ENCODE measurements around the gene GNG2.

Gene GNG2

DNA sequence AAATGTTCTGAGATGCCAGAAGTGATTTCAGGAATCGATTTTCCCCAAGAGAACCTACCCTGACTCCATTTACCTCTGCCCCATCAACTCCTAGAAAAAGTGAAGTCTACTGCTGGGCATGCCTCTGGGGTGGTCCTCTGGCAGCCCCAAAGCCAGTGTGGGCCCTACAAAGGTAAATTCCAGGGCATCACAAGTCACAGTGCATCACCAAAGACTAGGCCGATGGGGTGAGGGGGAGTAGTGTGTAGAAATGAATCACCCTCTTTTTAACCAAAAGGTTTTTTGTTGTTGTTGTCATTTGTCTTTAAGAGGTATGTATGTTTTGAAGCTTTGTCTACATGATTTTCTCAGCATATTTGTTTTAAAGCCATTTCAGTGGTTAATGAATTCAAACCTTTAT is 82.6 kb downstream of the GNG2 start:
- DNase-seq (ENCODE audit: low read depth) = no peak

DNA sequence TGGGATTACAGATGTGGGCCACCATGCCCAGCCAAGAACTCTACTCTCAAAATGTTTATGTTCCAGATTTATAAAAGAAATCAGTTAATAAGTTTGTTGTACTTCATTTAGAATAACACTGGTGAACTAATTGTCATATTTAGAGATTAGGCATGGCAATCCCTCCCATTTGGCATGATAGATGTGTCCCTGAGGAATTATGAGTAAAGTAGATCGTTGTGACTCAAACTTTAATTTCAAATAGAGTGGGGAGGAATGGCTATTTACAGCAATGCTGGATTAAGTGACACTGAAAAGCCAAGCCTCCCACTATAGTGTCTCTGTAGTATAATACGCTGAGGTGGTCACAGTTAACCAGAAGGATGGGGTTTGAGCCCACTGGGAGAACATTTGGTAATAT is 89.6 kb downstream of the GNG2 start:
- DNase-seq (ENCODE audit: low read depth) = no peak

DNA sequence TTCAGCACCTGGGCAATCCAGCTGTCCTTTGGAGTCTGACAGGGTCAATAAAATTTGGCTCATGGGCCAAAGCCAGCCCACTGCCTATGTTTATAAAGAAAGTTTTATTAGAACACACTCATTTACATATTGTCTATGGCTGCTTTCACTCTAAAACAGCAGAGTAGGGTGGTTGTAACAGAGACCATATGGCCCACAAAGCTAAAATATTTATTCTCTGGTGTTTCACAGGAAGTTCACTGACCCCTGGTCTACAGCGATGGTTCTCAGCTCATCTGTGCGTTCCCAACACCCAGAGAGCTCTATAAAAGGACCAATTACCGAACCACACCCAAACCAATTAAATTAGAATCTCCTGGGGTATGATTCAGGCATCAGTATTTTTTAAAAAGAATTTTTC is 91.2 kb downstream of the GNG2 start:
- no peak for DNase-seq (ENCODE audit: low read depth)

DNA sequence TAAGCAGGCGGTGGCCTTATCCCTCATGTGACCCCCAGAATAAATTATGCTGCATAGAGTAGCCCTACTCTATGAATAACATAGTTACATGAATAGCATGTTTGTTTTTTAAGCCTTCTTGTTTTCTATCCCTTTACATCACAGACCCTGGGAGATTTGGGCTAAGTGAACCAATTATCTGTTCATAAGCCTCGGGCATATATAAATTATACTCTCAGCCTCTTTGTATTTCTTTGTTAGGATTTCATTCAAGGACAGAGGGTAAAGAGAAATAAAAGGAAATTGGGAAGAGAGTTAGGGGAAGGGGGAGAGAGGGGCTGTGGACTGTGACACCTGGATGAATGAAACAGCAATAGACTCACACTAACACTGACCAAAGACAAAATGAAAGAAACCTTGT is 93.6 kb downstream of the GNG2 start:
- no peak for DNase-seq (ENCODE audit: low read depth)

- DNase-seq (ENCODE audit: low read depth) = no peak
Observed at GRCh38 chr14:51954657-51955056, 94.2 kb downstream of the GNG2 start.

GRCh38 chr14:51957950-51958349 is 97.5 kb downstream of the GNG2 start:
- DNase-seq (ENCODE audit: low read depth) = no peak

- DNase-seq (ENCODE audit: low read depth) = no peak
Observed at GRCh38 chr14:51959928-51960327, 99.5 kb downstream of the GNG2 start.

- no peak for DNase-seq (ENCODE audit: low read depth)
Observed at GRCh38 chr14:51960866-51961265, 100.5 kb downstream of the GNG2 start.

DNA sequence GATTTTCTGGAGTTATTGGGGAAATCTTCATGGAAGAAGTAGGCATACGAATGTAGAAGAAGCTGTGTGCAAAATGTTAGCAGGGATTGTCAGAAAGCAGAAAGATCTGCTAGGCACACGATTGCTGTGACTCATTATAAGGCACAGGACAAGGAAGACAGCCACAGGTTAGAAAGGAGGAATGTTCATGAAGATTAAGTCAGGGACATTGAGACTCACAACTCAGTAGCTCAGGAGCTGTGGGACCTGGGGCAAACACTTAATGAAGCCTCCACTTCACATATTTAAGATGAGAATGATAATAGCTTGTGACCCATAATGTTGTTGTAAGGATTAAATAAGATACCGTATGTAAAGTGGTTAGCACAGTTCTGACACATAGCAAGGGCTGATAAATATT is 102.3 kb downstream of the GNG2 start:
- no peak for DNase-seq (ENCODE audit: low read depth)

DNA sequence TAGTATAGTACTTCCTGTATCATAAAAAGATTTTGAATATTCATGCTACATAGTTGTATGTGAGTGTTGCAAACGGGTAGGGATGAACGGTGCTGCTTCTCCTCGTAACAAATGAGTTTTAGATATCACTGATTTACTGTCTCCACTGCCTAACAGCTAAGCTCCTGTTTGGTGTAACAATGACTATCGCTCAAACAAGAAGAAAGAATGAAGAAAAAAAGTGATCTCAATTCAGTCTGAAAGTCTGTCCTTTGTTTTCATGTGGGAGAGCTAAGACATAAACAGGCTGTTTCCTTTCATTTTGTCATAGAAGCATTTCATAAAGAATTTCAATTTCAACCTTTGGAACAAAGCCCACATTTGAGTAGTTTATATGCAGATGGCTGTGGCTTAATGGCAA is 102.9 kb downstream of the GNG2 start:
- no peak for DNase-seq (ENCODE audit: low read depth)

GRCh38 chr14:51967521-51967920 is 107.1 kb downstream of the GNG2 start:
- no peak for DNase-seq (ENCODE audit: low read depth)

DNA sequence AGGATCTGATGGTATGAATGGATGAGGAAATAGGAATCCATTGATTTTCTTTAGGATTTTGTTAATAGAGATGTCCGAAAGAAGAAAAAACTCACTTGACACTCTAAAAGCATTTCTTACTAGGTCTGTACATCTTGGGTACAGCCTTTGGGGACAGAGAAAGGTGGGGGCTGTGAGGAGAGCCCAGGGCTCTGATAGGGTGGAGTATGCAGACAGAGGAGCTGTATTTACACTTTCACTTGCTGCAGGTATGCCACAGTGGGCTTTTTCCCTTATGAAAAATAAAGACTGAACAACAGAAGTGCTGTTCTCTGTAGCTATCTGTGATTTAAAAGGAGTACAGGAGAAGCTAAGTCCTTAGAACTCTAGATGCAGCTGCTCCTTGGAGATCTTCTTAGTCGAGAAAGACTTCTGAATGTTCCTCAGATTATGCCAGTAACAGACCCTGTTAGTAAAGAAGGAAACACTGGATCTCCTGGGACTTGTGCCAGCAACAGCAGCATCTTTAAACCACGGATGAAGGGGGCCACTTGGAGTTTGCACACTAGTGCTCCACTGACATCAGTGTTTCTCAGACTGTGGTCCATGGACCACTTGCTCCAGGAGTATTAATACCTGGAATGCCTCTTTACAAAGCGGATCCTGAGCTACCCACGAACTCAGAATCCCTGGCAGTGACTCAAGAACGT is 109.6 kb downstream of the GNG2 start:
- DNase-seq (ENCODE audit: low read depth) = no peak

DNA sequence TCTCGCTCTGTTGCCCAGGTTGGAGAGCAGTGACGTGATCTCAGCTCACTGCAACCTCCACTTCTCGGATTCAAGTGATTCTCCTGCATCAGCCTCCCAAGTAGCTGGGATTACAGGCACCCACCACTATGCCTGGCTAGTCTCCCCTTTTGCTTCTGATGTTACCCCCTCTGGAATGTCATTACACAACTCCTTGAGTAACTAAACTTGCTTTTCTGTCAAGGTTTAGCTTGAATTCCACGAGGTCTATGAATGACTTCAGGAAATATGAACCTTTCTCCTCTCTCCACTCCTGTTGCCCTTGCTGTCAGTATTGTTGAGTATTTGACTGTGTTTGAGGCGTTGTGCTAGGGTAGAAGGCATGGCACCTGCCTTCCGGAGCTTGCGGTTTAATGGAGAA is 112.2 kb downstream of the GNG2 start:
- DNase-seq (ENCODE audit: low read depth) = no peak

DNA sequence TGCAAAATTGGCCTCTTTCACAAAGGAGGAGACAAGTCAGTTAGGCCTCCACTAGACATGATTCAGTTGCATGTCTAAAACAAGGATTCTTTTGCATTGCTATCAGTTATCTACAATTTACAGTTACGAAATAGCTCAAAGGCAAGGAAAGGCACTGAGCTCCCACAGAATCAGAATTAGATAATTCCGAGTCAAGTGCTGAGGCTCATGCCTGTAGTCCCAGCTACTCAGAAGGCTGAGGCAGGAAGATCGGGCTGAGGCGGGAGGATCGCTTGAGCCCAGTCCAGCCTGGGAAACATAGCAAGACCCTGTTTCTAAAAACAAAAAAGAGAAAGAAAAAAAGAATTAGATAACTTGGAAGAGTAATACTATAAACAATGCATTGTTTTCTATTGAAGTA is 116.7 kb downstream of the GNG2 start:
- DNase-seq (ENCODE audit: low read depth) = no peak

GRCh38 chr14:51978681-51979085 is 118.3 kb downstream of the GNG2 start:
- no peak for DNase-seq (ENCODE audit: low read depth)

DNA sequence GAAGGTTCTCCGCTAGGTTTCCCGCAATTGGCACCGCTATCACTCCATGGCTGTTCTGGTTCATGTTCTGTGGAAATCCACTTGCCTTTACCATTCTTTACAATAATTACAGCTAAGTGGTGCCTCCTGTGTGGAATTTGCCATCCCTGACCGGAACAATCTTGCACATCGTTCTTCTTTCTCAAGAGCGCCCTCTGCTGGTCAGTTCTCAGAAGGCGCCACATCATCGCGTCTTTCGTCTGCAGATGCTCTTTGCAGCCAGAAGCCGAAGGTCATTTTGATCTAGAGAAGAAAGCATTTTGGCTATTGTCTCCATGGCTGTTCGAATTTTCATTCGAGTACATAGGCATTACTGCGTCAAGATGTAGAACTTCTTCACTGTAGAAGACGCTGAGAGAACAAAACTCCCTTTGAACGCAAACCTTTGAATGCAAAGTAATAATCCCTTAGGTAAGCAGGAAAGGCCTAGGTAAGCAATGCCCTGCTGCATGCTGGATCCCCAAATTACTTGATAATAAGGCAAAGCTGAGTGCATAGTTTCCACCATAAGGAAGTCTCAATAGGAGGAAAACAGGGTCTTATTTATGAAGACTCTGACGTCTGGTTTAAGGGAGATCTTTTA is 118.8 kb downstream of the GNG2 start:
- peak; percentile 79 for DNase-seq (ENCODE audit: low read depth)

DNA sequence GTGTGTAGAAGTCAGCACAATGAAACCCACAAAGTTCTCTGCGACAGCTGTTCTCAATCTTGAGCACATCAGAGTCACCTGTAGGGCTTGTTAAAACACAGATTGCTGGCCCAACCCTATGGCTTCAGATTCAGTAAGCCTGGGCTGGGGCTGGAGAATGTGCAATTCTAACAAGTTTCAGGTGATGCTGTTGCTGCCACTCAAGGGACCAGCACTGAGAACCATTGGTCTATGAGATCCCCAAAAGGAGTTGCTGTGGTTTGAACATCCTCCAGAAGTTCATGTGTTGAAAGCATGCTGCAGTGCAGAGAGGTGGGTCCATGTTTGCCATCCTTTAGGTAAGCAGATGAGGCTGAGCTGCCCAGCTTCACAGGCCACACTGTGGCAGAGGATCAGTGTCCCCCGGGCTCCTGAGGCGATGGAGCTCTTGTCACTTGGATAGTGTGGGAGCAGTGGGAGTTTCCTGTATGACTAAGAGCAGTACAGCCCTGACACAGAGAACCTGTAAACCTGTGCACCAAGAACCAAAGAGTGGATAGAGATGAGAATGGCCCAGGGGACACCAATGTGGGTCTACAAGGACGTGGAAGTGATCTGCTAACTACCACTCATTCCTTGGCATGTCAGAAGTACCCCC is 120.9 kb downstream of the GNG2 start:
- DNase-seq (ENCODE audit: low read depth) = no peak

DNA sequence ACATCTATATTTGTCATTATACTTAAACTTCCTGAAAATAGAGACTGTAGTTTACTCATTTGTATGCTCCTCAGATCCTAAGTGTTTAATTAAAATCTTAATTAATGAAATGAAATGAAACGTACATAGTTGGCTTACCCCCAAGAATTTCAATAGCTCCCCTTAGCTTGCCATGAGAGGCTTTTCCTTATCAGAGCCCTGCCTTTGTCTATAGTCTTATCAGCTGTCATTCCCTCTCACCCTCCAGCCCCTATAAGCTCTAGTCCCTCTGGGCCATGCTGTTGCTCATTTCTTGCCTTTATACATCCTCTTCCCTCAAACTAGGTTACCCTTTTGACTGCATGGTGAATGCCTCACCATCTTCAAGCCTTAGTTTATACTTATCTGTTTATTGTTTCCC is 127.8 kb downstream of the GNG2 start:
- DNase-seq (ENCODE audit: low read depth) = no peak

DNA sequence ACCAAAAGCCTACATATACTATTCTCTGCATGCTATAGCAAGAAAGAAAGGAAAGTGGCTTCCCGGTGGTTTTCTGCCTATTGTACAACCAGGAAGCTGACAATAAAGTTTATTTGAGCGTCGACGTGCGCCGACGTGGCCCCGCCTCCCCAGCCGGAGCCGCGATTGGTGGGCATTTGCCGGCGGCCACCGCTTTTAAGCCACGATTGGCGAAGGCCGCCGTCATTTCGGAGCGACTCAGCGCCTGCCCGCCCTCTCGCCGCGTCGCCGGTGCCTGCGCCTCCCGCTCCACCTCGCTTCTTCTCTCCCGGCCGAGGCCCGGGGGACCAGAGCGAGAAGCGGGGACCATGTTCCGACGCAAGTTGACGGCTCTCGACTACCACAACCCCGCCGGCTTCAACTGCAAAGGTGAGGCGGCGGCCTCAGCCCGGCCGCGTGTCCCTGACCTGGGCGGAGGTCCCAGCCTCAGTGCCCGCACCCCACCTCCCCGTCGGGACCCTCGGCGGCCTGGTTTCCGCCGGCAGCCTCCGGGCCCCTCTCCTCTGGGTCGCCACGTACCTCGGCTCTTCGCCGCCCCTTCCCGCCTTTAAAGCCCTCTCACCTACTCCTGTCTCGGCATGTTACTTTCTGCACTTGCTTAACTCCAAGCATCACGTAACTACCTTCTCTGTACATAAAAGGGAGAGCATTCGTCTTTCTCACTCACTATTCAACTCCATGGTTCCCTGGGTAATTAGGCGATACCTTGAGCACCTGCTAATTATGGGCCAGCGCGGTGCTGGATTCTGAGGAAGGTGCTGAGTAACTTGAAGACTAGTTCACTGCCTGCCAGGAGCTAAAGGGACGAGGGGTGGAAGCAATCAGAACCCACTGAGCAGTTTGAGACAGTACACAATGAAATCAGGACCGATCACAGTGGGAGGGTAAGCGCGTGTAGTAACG is 129.2 kb downstream of the GNG2 start, which contains the start of gene RTRAF:
Gene RTRAF (plus strand): TSS at position 254 of the 942 bp plus-strand sequence. CDS start 94 bp downstream, at position 348.
- DNase-seq (ENCODE audit: low read depth) = peak; percentile 76

- no peak for DNase-seq (ENCODE audit: low read depth)
Observed at GRCh38 chr14:51990488-51990887, 130.1 kb downstream of the GNG2 start.

GRCh38 chr14:51993285-51993920 is 133.0 kb downstream of the GNG2 start:
- DNase-seq (ENCODE audit: low read depth) = no peak

All from stimulated activated CD8-positive, alpha-beta memory T cell treated with anti-CD3 and anti-CD28 coated beads, Interleukin-15, amount 100 ng/mL, for 1 hour (primary cell).